Activated CD8-positive, alpha-beta memory T cell treated with anti-CD3 and anti-CD28 coated beads for 48 hours (primary cell): ENCODE results near the gene EEF1AKMT1.
"Not testable (repeated sequence)": the region's sequence is repeated elsewhere in the genome, so short reads cannot be mapped to it uniquely, and the experiment has no call there.

ENCODE experiments used
- DNase-seq, 3 experiments: peaks; one replicate each; pipeline ENCODE4 v3.0.0-alpha.2; 2020; ENCODE audit warnings: low read depth in 2 of 3, low spot score in 2 of 3

The EEF1AKMT1 gene

GRCh38 chr13:20778311-20778710, 4.5 kb upstream of the EEF1AKMT1 start:
- DNase-seq, result no peak

GRCh38 chr13:20776751-20777150, 3.0 kb upstream of the EEF1AKMT1 start:
- DNase-seq, result no peak

GRCh38 chr13:20775961-20776360, 2.2 kb upstream of the EEF1AKMT1 start:
- DNase-seq, result no peak

- no peak for DNase-seq
Observed at GRCh38 chr13:20774746-20775145, 985 bp upstream of the EEF1AKMT1 start.

GRCh38 chr13:20772401-20773131, 1.2 kb downstream of the EEF1AKMT1 start:
- DNase-seq, result peak in 1 of 3 experiments; percentile 4

- no peak for DNase-seq
Observed at GRCh38 chr13:20769834-20770233, 3.9 kb downstream of the EEF1AKMT1 start.

- DNase-seq, result no peak
Observed at GRCh38 chr13:20769091-20769490, 4.7 kb downstream of the EEF1AKMT1 start.

- no peak for DNase-seq
Observed at GRCh38 chr13:20767309-20767943, 6.3 kb downstream of the EEF1AKMT1 start.

- DNase-seq, result no peak
Observed at GRCh38 chr13:20760872-20761271, 12.9 kb downstream of the EEF1AKMT1 start.

- DNase-seq, result no peak
Observed at GRCh38 chr13:20754009-20754408, 19.8 kb downstream of the EEF1AKMT1 start.

- no peak for DNase-seq
Observed at GRCh38 chr13:20749377-20749776, 24.4 kb downstream of the EEF1AKMT1 start.

GRCh38 chr13:20743830-20744404, 29.8 kb downstream of the EEF1AKMT1 start:
- DNase-seq, result not testable (repeated sequence)

GRCh38 chr13:20740021-20740420, 33.7 kb downstream of the EEF1AKMT1 start:
- DNase-seq, result no peak

GRCh38 chr13:20738616-20739015, 35.1 kb downstream of the EEF1AKMT1 start:
- no peak for DNase-seq

GRCh38 chr13:20729633-20730585, 43.9 kb downstream of the EEF1AKMT1 start:
- no peak for DNase-seq

GRCh38 chr13:20728579-20729311, 45.0 kb downstream of the EEF1AKMT1 start:
- DNase-seq, result no peak

GRCh38 chr13:20727856-20728255, 45.9 kb downstream of the EEF1AKMT1 start:
- DNase-seq, result no peak

GRCh38 chr13:20721454-20722357, 52.1 kb downstream of the EEF1AKMT1 start:
- DNase-seq, result no peak

GRCh38 chr13:20721058-20721453, 52.7 kb downstream of the EEF1AKMT1 start:
- DNase-seq, result no peak

GRCh38 chr13:20720499-20720898, 53.3 kb downstream of the EEF1AKMT1 start:
- DNase-seq, result no peak
